Caco-2 (cell line): Measurements from ENCODE around the gene APOM. TPM values are rescaled to one million over a fixed set of nuclear protein-coding genes. Genes with fewer than 3 reads are reported as not detected.

ENCODE experiments used
- BruUV-seq: library from RNA; stranded (reverse); fragments of 400-500 nt; replicated peaks from 2 replicates; lab custom pipeline; 2021; lab: Mats Ljungman, UMichigan
- CTCF ChIA-PET: fragments of 300-600 bp; sonication (Branson Sonifier 250); formaldehyde crosslinking; loops from one replicate; lab custom pipeline; 2022; ENCODE audit warnings: antibody characterized with exemption; lab: Charles Lee
- POLR2A ChIA-PET: fragments of 300-600 bp; sonication (Branson Sonifier 250); formaldehyde crosslinking; loops from one replicate; lab custom pipeline; 2022; ENCODE audit warnings: antibody characterized with exemption; lab: Charles Lee
- DNase-seq, 2 experiments: peaks; one replicate each; pipeline versions ENCODE4 v3.0.0 to v3.0.0-alpha.2; 2020 to 2022
- H3K27me3 ChIP-seq: replicated peaks from 2 replicates; pipeline ENCODE4 v1.6.0; 2011; ENCODE audit warnings: low read length; ENCODE audit not compliant: control insufficient read depth, insufficient read depth
- H3K36me3 ChIP-seq: 2 replicates; pipeline ENCODE4 v1.5.1; 2011; ENCODE audit warnings: low read length; ENCODE audit not compliant: control insufficient read depth, insufficient read depth
- H3K4me1 ChIP-seq: fragments of 250-450 bp; sonication (Bioruptor Pico); 2 replicates; pipeline ENCODE4 v1.5.1; 2020; ENCODE audit warnings: mild to moderate bottlenecking
- H3K4me3 ChIP-seq: 2 replicates; pipeline ENCODE4 v1.5.1; 2011; ENCODE audit warnings: low read depth, mild to moderate bottlenecking, control low read depth, low read length
- H3K9me3 ChIP-seq: fragments of 250-450 bp; sonication (Bioruptor Pico); 2 replicates; pipeline ENCODE4 v1.5.1; 2020; ENCODE audit warnings: mild to moderate bottlenecking, moderate library complexity
- H3K27ac Mint-ChIP-seq: one replicate; pipeline ENCODE4 v1.8.0; 2022; ENCODE audit warnings: mixed read lengths; ENCODE audit not compliant: unreplicated experiment
- H3K27me3 Mint-ChIP-seq: one replicate; pipeline ENCODE4 v1.8.0; 2022; ENCODE audit warnings: mixed read lengths; ENCODE audit not compliant: insufficient read depth, unreplicated experiment
- H3K36me3 Mint-ChIP-seq: one replicate; pipeline ENCODE4 v1.8.0; 2022; ENCODE audit warnings: mild to moderate bottlenecking, mixed read lengths; ENCODE audit not compliant: insufficient read depth, unreplicated experiment
- H3K4me1 Mint-ChIP-seq: one replicate; pipeline ENCODE4 v1.8.0; 2022; ENCODE audit warnings: low read depth, mixed read lengths; ENCODE audit not compliant: unreplicated experiment
- H3K4me3 Mint-ChIP-seq: one replicate; pipeline ENCODE4 v1.8.0; 2022; ENCODE audit warnings: mild to moderate bottlenecking, moderate library complexity, mixed read lengths; ENCODE audit not compliant: unreplicated experiment
- H3K9me3 Mint-ChIP-seq: one replicate; pipeline ENCODE4 v1.8.0; 2022; ENCODE audit warnings: mixed read lengths; ENCODE audit not compliant: unreplicated experiment
- CTCF ChIP-seq, 2 experiments: fragments of 200-600 bp in 1 of 2; IDR thresholded peaks; 1 replicate in 1 of 2; 2 replicates in 1 of 2; pipeline versions ENCODE4 v1.5.1 to v1.8.0; 2011 to 2022; ENCODE audit warnings: antibody characterized with exemption in 1 of 2, control low read depth in 1 of 2, inconsistent platforms in 1 of 2, low read depth in 1 of 2, low read length in 1 of 2, mild to moderate bottlenecking in 1 of 2, moderate library complexity in 1 of 2; ENCODE audit not compliant: insufficient read depth in 1 of 2, severe bottlenecking in 1 of 2, unreplicated experiment in 1 of 2
- intact Hi-C: fragments of 100-400 bp; cut with micrococcal nuclease; formaldehyde crosslinking; loops from one replicate; pipeline ENCODE4 v1.10.0; 2022; ENCODE audit not compliant: unreplicated experiment
- total RNA-seq: library from RNA; stranded (reverse); gene quantifications from 2 replicates; pipeline ENCODE4 v1.2.3, GENCODE V29; 2022

APOM gene
- total RNA-seq, 1 experiment from 2014 or later, result 15.8 TPM

- Mint-ChIP-seq H3K27ac (peak overlapping the region; percentile 63), H3K4me1 (peaks cover 10% of the 10 kb centered on the region), H3K36me3 (peaks cover 29% of the 10 kb centered on the region), H3K27me3 (no peaks in the 10 kb centered on the region), H3K4me3 (no peak overlapping the region), H3K9me3 (no peaks in the 10 kb centered on the region)
- Histone ChIP-seq H3K4me1 (peaks cover 3% of the 10 kb centered on the region), H3K4me3 (no peak overlapping the region), H3K9me3 (no peaks in the 10 kb centered on the region), H3K36me3 (no peaks in the 10 kb centered on the region; the same call in 1 of the 2 replicates), H3K27me3 (no peaks in the 10 kb centered on the region)
- no TSS peak for BruUV-seq
- DNase-seq, result no peak
- CTCF ChIA-PET, result no interaction called here
- TF ChIP-seq CTCF (IDR thresholded peaks at IDR 0.05; ENCODE audit: insufficient read depth in 1 of 2, low read depth in 1 of 2, low read length in 1 of 2, severe bottlenecking in 1 of 2, unreplicated experiment in 1 of 2), result no peak
- POLR2A ChIA-PET, result no interaction called here
- intact Hi-C loops, result no loop called here
Observed at GRCh38 chr6:31676322-31676903, 20.7 kb downstream of the APOM start.

GRCh38 chr6:31676904-31677303, 21.2 kb downstream of the APOM start:
- BruUV-seq, result no TSS peak
- DNase-seq, result no peak
- no peak overlapping the region for H3K4me3 Mint-ChIP-seq

GRCh38 chr6:31677955-31678354, 22.3 kb downstream of the APOM start:
- no TSS peak for BruUV-seq
- no peak overlapping the region for H3K4me3 Mint-ChIP-seq
- Histone ChIP-seq H3K27me3 (no peaks in the 10 kb centered on the region), H3K9me3 (no peaks in the 10 kb centered on the region), H3K4me3 (no peak overlapping the region), H3K4me1 (peaks cover 14% of the 10 kb centered on the region), H3K36me3 (no peaks in the 10 kb centered on the region; the same call in 1 of the 2 replicates)
- H3K36me3 Mint-ChIP-seq, result peaks cover 18% of the 10 kb centered on the region
- intact Hi-C loops, result no loop called here
- no peak overlapping the region for H3K27ac Mint-ChIP-seq
- no peak for DNase-seq
- TF ChIP-seq CTCF (IDR thresholded peaks at IDR 0.05; ENCODE audit: insufficient read depth in 1 of 2, low read depth in 1 of 2, low read length in 1 of 2, severe bottlenecking in 1 of 2, unreplicated experiment in 1 of 2), result no peak
- no peaks in the 10 kb centered on the region for H3K9me3 Mint-ChIP-seq
- peaks cover 11% of the 10 kb centered on the region for H3K4me1 Mint-ChIP-seq
- ChIA-PET POLR2A (no interaction called here), CTCF (no interaction called here)
- H3K27me3 Mint-ChIP-seq, result no peaks in the 10 kb centered on the region

More at GRCh38 chr6:31676904-31677303, 21.2 kb downstream of the APOM start:
- H3K27me3 ChIP-seq, result no peaks in the 10 kb centered on the region
- CTCF ChIA-PET, result no interaction called here
- intact Hi-C loops, result no loop called here
- H3K4me1 Mint-ChIP-seq, result peaks cover 10% of the 10 kb centered on the region
- H3K4me1 ChIP-seq, result peaks cover 8% of the 10 kb centered on the region
- H3K9me3 Mint-ChIP-seq, result no peaks in the 10 kb centered on the region
- TF ChIP-seq CTCF (IDR thresholded peaks at IDR 0.05; ENCODE audit: insufficient read depth in 1 of 2, low read depth in 1 of 2, low read length in 1 of 2, severe bottlenecking in 1 of 2, unreplicated experiment in 1 of 2), result no peak
- no peaks in the 10 kb centered on the region for H3K27me3 Mint-ChIP-seq
- POLR2A ChIA-PET, result no interaction called here
- H3K36me3 ChIP-seq, result no peaks in the 10 kb centered on the region; the same call in 1 of the 2 replicates
- H3K27ac Mint-ChIP-seq, result peak overlapping the region; percentile 63
- no peaks in the 10 kb centered on the region for H3K9me3 ChIP-seq
- peaks cover 25% of the 10 kb centered on the region for H3K36me3 Mint-ChIP-seq
- H3K4me3 ChIP-seq, result no peak overlapping the region
